Ovary (tissue), 9 donors: ENCODE results near the gene AKNAD1. TPM values are rescaled to one million over a fixed set of nuclear protein-coding genes. Genes with fewer than 3 reads are reported as not detected.
A peak's percentile ranks its signal among the peaks of the same experiment; 100 is the strongest.

ENCODE experiments used
- DNase-seq, 5 donors: peaks; one replicate each; pipeline ENCODE4 v3.0.0-alpha.2; 2019 to 2020
- H3K27ac ChIP-seq, 2 donors: fragments of 200-600 bp; one replicate each; pipeline versions ENCODE4 v1.5.1 to v1.8.0; 2019 to 2022
- H3K27me3 ChIP-seq: fragments of 200-600 bp; one replicate; pipeline ENCODE4 v1.8.0; 2022
- H3K36me3 ChIP-seq: fragments of 200-600 bp; sonication (generic); one replicate; pipeline ENCODE4 v1.5.1; 2019
- H3K4me1 ChIP-seq: one replicate; pipeline ENCODE4 v1.8.1; 2013; ENCODE audit warnings: mild to moderate bottlenecking, moderate library complexity; ENCODE audit not compliant: insufficient read depth
- H3K4me3 ChIP-seq: fragments of 200-600 bp; sonication (generic); one replicate; pipeline ENCODE4 v1.5.1; 2017
- H3K9me3 ChIP-seq, 2 donors: fragments of 200-600 bp in 1 of 2; sonication (generic) in 1 of 2; one replicate each; pipeline versions ENCODE4 v1.5.1 to v1.8.1; 2013 to 2019; ENCODE audit warnings: mild to moderate bottlenecking in 1 of 2, moderate library complexity in 1 of 2
- EP300 ChIP-seq: sonication (generic); formaldehyde crosslinking; IDR thresholded peaks from one replicate; pipeline ENCODE4 v1.6.1; 2017; ENCODE audit warnings: antibody characterized with exemption
- POLR2A ChIP-seq: fragments of 450-650 bp; IDR thresholded peaks from one replicate; pipeline ENCODE4 v1.6.1; 2017; ENCODE audit warnings: antibody characterized with exemption, mild to moderate bottlenecking, moderate library complexity
- WGBS, 3 donors: extraction: QIAGEN DNeasy Blood & Tissue Kit in 1 of 3; methylation state at CpG; one replicate each; pipeline versions ENCODE4 v1.1.5 to v1.1.7; 2013 to 2017; 5-methylcytosine and 5-hydroxymethylcytosine counted together
- intact Hi-C, 4 donors: fragments of 100-400 bp; cut with DNase I; formaldehyde crosslinking; loops; one replicate each; pipeline versions ENCODE4 v1.11.0 to v1.15.1; 2022 to 2023
- polyA plus RNA-seq, 2 donors: library from polyadenylated mRNA; stranded (reverse); fragments of 200-250 nt in 1 of 2; fragments of 350-450 nt in 1 of 2; fragmentation: Illumina TruSeq in 1 of 2; extraction: RNeasy Lipid Tissue Mini Kit (QIAGEN cat#74804) in 1 of 2; gene quantifications; one replicate each; pipeline ENCODE4 v1.2.3, GENCODE V29; 2013 to 2014
- total RNA-seq, 7 donors: library from RNA; depleted of rRNA in 2 of 7; stranded (reverse); fragments of >200 nt in 2 of 7; fragmentation: NEBNext Ultra II Directional in 3 of 7; extraction: Animal tissue kit (Norgen Biotek cat#: 25700) in 3 of 7; gene quantifications; one replicate each; pipeline versions ENCODE4 v1.1.0 to v1.2.4, GENCODE V29; 2016 to 2023
- TF ChIP-seq, protein P1 (sequence below), 3 donors: fragments of 450-650 bp in 2 of 3; fragments of 200-600 bp in 1 of 3; IDR thresholded peaks; one replicate each; pipeline versions ENCODE4 v1.5.1 to v1.8.0; 2016 to 2022; ENCODE audit warnings: antibody characterized with exemption in 3 of 3, mild to moderate bottlenecking in 1 of 3
- donor health status: DM: no; HTN: no; CAD: no; lungs with moderate emphysema.
- donor health status: DM: no; HTN: no; CAD: no.
- donor health status: Bipolar disorder and iron deficiency.
- donor health status: DM: yes; HTN: yes; CAD: no.
- donor health status: DM: no; HTN: no; CAD: no.
- donor health status: DM: yes; HTN: yes; CAD: no.

Gene AKNAD1
- total and polyA plus RNA-seq, 9 donors: 0.08 to 0.20 TPM; not detected in 7

DNA sequence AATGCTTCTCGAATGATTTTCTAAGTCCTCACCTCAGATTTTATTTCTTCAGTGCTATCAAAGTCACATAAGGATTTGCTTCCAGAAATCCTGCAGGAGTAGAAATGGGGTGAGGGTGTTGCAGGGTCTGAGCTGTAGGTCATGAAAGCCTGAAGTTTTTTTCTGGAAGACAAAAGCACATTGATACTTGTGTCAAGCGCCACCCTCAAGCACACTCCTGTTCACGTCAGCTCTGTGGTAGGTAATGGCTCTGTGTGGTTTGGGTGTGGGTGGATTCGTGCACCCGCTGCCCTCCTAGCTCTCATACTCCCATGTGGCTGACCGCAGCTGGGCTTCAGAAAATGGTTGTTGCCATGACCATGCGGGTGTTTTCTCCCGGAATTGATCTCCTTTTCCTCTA lies 39.9 kb downstream of the AKNAD1 start:
- Histone ChIP-seq H3K36me3 (no peaks in the 10 kb centered on the region), H3K4me3 (peak overlapping the region; percentile 22), H3K27me3 (no peaks in the 10 kb centered on the region), H3K27ac (peak overlapping the region in 1 of 2 donors; percentile 66), H3K4me1 (peaks cover 14% of the 10 kb centered on the region), H3K9me3 (no peaks in the 10 kb centered on the region)
- peak in 4 of 5 donors; percentile 27 to 51 (median 40) for DNase-seq
- WGBS, 3 donors: 9 to 18% (median 18%) methylated on average over 8 of the region's 8 CpGs
- TF ChIP-seq POLR2A (no peak), EP300 (no peak)
- TF ChIP-seq, protein P1, sequence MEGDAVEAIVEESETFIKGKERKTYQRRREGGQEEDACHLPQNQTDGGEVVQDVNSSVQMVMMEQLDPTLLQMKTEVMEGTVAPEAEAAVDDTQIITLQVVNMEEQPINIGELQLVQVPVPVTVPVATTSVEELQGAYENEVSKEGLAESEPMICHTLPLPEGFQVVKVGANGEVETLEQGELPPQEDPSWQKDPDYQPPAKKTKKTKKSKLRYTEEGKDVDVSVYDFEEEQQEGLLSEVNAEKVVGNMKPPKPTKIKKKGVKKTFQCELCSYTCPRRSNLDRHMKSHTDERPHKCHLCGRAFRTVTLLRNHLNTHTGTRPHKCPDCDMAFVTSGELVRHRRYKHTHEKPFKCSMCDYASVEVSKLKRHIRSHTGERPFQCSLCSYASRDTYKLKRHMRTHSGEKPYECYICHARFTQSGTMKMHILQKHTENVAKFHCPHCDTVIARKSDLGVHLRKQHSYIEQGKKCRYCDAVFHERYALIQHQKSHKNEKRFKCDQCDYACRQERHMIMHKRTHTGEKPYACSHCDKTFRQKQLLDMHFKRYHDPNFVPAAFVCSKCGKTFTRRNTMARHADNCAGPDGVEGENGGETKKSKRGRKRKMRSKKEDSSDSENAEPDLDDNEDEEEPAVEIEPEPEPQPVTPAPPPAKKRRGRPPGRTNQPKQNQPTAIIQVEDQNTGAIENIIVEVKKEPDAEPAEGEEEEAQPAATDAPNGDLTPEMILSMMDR (IDR thresholded peaks at IDR 0.05): no peak
- intact Hi-C loops: no loop called here

DNA sequence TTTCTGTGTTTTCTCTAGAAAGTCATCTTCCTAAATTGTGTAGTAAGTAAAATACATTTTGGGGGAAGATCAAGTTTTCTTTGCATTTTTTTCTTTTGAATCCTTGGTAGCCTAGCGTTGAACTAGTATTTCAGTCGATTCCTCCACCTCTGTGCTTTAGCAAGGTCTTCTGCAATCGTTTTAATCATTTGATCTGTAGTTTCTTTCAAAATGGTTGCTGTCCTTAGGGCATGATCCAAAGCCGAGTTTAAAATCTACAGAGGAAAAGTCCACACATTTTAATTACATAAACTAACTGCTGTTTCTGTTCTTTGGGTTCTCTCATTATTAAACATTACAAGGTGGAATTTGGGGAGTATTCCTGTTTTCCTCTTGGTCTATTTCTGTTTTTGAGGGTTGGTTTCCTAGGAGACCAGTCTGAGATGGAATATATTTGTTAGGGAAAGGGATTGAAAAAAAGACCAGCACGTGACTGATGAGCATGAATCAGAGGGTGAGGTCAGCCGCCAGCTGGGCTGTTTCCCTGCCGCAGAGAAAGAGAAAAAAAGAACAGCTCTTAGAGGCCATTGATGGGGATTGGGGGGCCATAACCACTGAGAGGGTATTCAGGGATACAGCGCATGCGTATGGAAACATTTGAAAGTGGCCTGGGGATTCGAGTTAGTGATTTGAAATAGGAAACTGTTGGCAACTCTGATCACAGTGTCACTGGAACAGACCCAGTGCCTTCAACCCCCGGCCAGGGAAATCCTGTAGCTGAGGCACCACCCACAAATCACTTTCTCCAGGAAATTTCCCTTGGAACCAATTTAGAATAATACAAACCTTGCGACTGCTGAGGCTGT lies 40.6 kb downstream of the AKNAD1 start:
- peaks cover 14% of the 10 kb centered on the region for H3K4me1 ChIP-seq
- TF ChIP-seq, protein P1 (IDR thresholded peaks at IDR 0.05): no peak
- TF ChIP-seq EP300 (no peak), POLR2A (no peak)
- H3K27me3 ChIP-seq: no peaks in the 10 kb centered on the region
- peak overlapping the region; percentile 34 to 66 for H3K27ac ChIP-seq
- H3K9me3 ChIP-seq: no peaks in the 10 kb centered on the region
- no peaks in the 10 kb centered on the region for H3K36me3 ChIP-seq
- peak overlapping the region; percentile 22 for H3K4me3 ChIP-seq
- intact Hi-C loops: no loop called here
- peak; percentile 72 to 86 (median 80) for DNase-seq
- WGBS, 3 donors: 2 to 3% (median 3%) methylated on average over 12 of the region's 12 CpGs

DNA sequence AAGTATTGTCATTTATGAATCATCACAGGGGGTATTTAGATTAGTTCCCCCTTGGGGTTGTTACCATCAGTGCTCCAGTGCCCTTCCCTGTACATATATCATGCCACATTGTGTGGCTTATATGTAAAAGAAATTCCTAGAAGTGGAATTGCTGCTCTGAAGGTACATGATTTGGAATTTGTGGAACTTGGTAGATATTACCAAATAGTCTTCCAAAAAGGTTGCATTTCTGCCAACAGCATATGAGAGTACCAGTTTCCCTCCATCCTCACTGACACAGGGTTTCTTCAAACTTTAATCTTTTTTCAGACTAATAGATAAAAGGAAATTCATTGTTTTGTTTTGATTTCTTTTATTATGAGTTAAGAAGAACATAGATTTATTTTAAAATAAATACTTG lies 41.3 kb downstream of the AKNAD1 start:
- intact Hi-C loops: no loop called here
- Histone ChIP-seq H3K4me1 (peaks cover 14% of the 10 kb centered on the region), H3K9me3 (no peaks in the 10 kb centered on the region), H3K27me3 (no peaks in the 10 kb centered on the region), H3K27ac (peak overlapping the region in 1 of 2 donors; percentile 66), H3K4me3 (peak overlapping the region; percentile 22), H3K36me3 (no peaks in the 10 kb centered on the region)
- TF ChIP-seq, protein P1 (IDR thresholded peaks at IDR 0.05): no peak
- no peak for TF ChIP-seq EP300
- no peak for TF ChIP-seq POLR2A
- DNase-seq: no peak

- H3K4me3 ChIP-seq: no peak overlapping the region
- TF ChIP-seq POLR2A (no peak), EP300 (no peak)
- TF ChIP-seq, protein P1 (IDR thresholded peaks at IDR 0.05): no peak
- intact Hi-C loops: no loop called here
- H3K36me3 ChIP-seq: no peaks in the 10 kb centered on the region
- 23 to 25% (median 23%) methylated on average over 4 of the region's 4 CpGs for WGBS, 3 donors
- H3K9me3 ChIP-seq: no peaks in the 10 kb centered on the region
- H3K4me1 ChIP-seq: peaks cover 14% of the 10 kb centered on the region
- no peaks in the 10 kb centered on the region for H3K27me3 ChIP-seq
- H3K27ac ChIP-seq: peak overlapping the region in 1 of 2 donors; percentile 66
- peak in 4 of 5 donors; percentile 32 to 57 (median 36) for DNase-seq
Observed at GRCh38 chr1:108814343-108815125, 42.4 kb downstream of the AKNAD1 start.
